Measurements from ENCODE around the gene NRIP3.
"Not testable (repeated sequence)": the region's sequence is repeated elsewhere in the genome, so short reads cannot be mapped to it uniquely, and the experiment has no call there.

NRIP3 gene

DNA sequence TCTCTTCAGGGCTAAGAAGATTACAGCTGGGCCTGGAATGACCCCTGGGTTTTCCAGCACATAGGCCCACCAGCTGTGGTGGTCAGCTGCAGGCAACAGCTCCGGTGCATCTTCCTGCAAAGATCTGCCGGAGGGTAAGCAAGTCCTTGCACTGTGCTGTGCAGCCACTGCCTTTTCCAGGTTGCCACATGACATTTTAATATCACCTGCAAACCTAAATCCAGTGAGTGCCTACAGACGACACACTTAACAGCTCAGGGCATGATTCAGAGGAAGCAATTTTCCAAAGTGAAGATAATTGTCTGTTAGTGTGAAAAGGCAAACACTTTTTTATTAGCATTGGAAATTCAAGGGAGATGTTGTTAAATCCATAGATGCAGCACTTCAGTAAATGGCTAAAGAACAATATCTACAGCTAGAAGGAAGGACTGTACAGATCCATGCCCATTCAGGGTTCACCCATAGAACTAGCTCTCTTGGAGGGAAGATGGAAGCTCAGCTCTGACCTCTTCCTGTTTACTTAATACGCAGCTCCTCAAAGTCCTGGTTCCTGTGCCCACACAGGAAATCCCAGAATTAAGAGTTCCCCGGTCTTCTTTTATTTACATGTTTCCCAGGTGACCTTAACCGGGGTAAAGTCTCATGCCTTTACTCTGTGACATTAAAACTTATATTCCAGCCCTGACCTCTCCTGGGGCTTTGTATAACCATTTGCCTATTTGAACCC, 13.3 kb upstream of the NRIP3 start:
- no peak for DNase-seq (ENCODE audit: low read depth)

DNA sequence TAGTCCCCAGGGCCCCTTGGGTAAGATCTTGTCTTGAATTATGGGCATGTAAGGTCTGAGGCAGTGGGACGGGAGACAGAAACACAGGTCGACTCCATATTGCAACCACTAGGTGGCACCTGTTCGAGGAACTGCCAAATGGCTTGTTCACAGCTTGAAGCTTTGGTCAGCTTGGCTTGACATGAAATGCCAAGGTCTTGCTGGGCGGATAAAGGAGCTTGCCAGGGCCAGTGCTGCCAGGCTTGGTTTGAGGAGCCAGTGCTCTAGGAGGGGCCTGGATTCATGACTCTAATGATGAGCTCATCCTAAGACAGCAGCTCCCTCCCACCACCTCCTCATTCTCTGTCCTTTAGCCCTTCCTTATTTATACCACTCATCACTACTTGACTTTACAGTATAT, 11.9 kb upstream of the NRIP3 start:
- peak; percentile 49 for DNase-seq (ENCODE audit: low read depth)

DNA sequence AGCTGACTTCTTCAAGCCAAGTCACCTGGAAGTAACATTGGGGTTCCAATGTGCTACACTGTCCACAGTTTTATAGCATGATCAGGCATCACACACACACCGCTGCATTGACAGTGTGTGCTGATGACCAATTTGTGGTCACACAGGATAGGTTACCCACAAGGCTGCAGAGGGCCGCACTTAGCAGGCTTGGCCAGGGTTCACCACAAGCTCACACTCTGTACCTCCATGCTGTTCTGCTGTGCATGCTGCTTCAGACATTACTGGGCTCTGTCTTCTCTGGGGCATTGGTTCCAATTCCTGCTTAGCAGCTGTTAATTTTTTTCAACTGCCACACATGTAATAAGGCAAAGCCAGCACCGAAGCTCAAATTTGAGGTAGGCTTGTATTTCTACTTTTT, 11.0 kb upstream of the NRIP3 start:
- no peak for DNase-seq (ENCODE audit: low read depth)

DNA sequence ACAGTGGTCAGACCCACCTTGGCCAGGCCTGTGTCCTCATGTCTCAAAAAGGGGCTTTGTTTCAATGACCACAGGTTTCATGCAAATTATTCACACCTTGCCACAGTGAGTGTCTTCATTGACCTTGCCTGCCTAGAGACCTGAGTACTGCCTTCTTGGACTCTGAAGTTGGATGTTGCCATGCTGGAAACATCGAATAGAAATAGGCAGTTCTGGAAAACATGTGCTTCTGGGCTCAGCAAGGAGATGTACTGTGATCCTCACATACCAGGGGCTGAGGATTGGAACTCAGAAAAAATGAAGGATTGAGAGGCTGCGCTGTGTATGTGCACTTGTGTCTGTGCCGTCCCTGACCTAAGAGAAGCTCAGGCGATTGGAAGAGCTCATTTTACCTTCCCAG, 9.6 kb upstream of the NRIP3 start:
- DNase-seq (ENCODE audit: low read depth): no peak

DNA sequence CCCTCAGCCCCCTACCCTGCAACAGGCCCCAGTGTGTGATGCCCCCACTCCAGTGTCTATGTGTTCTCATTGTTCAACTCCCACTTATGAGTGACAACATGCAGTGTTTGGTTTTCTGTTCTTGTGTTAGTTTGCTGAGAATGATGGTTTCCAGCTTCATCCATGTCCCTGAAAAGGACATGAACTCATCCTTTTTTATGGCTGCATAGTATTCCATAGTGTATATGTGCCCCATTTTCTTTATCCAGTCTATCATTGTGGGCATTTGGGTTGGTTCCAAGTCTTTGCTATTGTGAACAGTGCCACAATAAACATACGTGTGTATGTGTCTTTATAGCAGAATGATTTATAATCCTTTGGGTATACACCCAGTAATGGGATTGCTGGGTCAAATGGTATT, 5.7 kb upstream of the NRIP3 start:
- DNase-seq (ENCODE audit: low read depth): not testable (repeated sequence)

DNA sequence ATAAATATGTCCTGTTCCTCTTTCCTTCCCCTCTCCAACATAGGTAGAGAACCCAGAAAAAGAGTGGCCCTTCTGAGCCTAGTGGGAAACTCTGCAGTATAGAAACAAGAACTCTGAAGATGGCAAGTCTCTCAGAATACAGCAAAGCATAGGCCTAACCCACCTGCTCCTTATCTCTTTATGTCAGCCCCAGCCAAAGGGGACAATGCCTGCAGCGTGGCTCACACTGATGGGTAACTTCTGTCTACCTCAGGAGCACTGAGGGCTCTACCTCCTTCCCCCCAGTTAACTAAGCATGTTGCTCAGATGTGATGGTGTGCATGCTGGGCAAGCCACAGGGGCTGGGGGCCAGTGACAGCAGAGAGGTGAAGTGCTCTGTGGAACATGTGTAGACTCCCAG, 4.9 kb upstream of the NRIP3 start:
- DNase-seq (ENCODE audit: low read depth): no peak

DNA sequence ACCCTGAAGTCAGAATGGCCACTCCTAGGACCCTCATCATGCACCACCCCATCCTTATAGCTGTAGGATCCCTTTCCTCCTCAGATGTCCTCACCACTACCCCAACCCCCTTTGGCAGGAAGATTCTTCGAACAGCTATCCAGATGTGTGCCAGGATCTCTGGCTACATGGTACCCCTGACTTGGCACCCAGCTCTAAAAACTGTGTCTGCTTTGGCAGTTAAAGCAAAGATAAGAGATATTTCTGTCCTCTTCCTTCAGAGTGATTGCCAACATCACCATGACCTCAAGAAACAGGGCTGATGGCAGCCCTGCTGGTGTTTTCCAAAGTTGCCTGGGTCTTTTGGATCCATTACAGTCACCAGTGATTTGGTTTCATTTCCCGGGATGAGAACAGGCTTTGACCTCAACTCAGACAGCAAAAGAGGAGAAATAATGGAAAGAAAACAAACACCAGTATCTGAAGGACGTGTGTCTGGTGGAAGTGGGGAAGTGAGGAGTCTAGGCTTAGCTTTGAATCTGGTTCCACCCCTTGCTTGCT, 4.3 kb upstream of the NRIP3 start:
- no peak for DNase-seq (ENCODE audit: low read depth)

DNA sequence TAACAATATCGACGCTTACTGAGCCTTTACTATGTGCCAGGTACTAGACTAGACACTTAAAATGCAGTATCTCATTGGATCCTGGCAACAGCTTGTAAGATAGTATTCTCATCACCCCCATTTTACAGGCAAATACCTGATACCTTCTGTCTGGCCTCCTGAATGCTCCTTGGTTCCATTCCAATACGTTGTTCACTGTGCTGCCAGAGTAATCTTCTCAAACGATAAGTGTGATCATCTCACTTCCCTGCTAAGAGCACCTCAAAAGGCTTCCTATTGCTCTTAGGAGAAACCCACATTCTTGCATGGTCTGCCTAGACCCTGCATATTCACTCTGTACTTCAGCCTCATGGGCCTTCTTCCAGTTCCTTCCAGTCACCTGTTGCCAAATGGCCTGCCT, 1.3 kb upstream of the NRIP3 start:
- no peak for DNase-seq (ENCODE audit: low read depth)

DNA sequence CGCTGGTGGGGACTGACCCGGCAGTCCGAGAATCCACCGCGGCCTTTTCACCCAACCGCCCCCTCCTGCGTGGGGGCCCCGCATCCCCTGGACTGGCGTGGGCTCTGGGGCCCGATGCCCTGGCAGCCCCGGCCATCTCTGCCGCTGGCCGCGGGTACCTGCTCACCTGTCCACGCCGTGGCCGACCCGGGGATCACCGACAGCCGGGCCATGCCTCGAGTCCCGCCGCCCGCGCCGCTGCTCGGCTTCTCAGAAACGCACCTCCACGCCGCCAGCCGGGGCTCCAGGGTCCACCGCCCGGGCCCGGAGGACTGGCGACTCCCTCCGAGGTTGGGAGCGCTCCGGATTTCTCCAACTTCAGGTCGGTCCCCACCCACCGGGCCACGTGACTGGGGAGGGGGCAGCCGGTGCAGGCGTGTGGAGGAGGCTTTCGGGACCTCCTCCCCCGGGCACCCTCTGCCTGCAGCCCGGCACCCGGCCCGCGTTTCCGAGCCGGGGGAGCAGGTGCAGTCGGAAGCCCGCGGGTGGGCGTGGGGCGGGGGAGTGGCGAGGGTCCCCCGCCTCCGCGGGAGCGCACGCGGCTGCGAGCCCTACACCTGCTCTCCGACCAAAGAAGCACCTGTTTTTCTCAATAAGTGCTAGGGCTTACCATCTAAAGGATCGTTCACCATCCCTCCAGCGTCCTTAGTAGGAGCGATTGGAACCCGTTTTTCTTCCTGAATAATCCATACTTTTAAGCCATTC, 554 bp upstream of the NRIP3 start:
- no peak for DNase-seq (ENCODE audit: low read depth)

DNA sequence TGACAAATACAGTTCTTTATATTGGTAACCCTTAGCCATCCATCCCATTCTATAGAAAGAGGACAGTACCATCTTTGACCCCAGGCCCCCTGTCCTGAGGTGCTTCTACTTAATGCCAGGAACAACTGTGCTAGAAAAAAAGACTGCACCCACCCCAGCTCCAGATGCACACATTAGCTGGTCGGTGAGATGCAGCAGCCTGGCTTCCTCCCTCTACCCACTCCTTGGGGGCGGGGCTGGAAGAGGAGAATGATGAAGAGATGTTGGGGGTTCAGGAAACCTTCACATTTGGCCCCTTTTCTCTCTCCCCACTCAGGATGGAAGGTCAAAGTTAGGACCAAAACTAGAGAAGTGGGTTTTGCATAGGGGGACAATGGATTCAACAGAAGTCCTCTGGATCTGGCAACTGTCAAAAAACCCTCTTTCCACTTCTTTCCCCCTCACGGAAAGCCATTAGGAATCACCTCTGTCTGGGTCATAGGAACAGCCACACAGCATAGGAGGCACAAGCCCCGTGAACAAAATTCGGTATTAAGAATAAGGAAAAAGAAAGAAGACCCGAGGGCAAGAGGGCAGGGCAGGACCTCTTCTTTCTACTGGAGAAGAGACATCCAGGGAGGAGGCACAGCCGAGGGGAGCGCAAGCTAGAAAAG, 755 bp downstream of the NRIP3 start:
- no peak for DNase-seq (ENCODE audit: low read depth)

DNA sequence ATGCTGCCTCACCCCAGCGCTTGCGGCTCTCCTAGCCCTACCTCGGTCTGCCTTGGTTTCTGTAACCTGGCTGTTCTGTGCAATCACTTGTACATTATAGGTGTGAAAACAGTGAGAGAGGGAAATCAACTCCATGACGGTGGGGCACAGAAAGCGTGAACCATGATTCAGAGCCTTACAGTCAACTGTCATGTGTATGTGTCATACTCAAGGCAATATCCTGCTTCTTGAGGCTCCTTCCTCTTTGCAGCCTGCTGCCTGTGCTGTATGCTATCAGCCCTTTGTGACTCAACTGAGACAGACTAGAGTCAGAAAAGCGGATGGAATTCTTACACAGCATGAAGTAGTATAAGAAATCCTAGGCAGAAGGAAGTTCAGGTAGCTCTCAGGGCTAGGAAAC, 2.1 kb downstream of the NRIP3 start:
- DNase-seq (ENCODE audit: low read depth): no peak

DNA sequence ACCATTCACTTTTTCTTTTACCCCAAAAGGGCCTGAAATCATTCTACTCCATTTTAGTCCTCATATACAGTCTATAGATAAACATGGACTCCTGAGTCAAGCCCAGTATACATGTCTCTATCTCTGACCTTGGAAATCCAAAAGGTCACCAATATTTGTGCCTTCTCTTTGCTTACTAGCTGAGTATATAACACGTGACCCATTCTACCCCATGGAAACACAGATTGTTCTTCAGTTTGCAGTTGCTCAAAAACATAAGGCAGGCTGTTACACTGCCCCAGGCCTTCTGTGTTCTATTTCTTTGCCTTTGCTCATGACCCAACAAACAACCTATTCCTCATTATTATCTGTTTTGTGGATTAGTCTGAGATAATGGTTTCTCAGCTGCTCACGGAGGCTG, 5.8 kb downstream of the NRIP3 start:
- no peak for DNase-seq (ENCODE audit: low read depth)

DNA sequence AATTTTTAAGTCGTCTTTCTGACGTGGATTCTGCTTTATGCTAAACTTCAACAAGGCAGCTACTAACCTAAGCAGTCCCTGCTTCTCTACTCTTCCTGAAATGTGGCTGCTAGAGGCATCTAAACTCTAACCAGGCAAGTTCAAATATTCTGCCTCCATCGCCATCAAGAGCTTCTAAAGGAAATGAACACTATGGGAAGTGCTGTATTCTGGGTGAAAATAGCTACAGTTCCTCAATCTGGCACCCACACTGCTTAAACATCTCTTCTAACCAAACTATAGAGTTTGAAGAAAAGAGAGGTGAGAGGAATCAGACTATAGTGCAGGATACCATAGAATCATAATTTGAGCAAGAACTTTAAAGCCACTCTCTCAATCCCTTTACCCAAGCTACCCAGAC, 6.3 kb downstream of the NRIP3 start:
- DNase-seq (ENCODE audit: low read depth): no peak

DNA sequence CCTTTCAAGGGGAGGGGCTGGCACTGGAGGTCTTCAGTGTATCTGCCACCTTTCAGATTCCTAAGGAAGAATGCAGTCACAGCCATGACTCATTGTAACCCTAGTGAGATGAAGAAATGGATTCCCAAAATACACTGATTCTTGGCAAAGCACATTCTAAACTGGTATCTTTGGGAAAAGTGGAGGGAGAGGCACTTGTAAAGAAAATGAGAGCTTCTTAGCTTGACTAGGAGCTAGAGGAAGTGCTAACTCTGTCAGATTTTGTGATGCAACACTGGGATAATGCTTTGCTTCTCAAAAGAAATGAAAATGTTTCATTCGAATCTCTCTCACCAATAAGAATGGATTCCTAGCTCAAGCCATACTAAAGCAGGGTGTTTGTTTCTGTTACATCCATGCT, 14.3 kb downstream of the NRIP3 start:
- DNase-seq (ENCODE audit: low read depth): no peak

DNA sequence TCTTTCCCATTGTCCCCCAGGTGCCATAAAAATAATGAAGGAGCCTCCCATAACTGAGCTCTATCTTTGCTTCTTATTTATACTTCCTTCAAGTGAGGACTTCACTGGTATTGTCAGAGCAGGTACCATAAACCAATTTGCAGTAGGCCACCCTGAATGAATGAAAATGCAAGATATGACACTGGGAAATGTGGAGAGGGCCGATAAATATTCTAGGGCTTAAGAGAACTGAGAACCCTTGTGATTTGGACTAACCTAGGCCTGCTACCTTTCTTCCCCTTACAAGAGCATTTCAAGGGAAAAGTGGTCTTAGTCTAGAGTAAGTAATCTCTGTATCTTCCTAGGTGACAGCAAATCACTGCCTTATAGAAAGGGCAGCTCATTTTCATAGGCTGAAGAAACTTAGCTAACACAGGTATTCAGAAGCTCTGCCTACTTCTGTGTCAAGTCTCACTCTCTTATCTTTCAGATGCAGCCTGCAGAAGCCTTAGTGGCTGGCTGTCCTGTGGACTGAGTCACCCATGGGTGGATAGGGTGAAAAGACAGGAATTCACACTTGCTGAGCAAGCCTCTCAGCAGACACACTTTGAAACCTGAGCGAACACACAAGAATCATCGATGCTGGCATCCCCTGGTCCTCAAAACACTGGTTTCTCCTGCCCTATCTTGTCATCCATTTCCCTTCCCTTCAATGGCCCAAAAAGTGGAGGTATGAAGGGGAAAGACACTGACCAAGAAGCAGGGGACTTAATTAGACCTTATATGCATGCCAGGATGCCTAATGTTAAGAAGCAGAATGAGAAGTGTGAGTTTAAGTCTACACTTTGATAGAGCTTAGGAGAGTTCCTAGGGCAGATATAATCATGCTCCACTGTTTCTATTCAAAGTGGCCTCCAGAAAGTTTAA, 15.2 kb downstream of the NRIP3 start:
- no peak for DNase-seq (ENCODE audit: low read depth)

DNA sequence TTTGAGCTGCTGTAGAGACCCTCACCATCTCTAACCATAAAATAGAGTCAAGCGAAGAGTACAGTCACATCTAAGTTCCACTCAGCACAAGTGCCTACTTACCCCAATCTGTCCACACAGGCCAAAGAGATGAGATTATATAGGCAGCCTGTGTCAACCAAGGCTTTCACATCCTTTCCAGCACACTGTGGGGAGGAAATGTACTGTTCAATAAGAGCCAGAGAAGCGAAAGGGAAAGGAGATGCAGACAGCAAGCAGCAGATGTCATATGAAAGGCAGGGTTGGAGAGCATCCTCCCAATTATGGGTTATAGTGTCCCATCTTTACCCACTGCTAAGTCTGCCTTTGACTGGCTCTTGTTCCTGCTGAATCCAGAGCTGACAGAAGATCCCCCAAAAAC, 16.4 kb downstream of the NRIP3 start:
- DNase-seq (ENCODE audit: low read depth): no peak

DNA sequence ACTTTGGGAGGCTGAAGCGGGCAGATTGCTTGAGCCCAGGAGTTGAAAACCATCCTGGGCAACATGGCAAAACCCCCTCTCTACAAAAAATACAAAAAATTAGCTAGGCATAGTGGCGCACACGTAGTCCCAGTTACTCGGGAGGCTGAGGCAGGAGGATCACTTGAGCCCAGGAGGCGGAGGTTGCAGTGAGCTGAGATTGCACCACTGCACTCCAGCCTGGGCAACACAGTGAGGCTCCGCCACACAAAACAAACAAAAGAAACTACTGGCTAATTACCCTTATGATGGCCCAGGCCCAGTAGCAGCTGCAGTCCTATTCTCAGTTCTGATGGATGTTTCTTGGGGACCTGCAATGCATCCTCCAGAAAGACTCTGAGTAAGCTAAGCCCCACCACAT, 17.0 kb downstream of the NRIP3 start:
- DNase-seq (ENCODE audit: low read depth): not testable (repeated sequence)

DNA sequence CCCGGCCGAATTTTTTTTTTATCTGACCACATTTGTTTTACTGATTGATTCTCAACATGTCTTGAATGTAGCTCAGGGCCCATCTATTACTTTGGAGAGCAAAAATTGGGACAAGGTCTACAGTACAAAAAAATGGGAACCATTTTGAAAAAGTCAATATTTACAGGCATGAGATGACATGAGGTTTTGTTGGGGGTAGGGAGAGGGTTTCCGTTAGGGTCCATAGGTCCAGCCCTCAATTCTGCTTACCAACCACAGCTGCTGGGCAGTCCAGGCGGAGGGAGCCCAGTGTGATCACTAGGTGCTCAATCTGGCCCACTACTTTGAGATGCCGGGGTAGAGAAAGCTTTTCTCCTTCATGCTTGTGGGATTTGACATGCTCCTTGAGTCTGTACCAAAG, 18.3 kb downstream of the NRIP3 start:
- DNase-seq (ENCODE audit: low read depth): no peak

DNA sequence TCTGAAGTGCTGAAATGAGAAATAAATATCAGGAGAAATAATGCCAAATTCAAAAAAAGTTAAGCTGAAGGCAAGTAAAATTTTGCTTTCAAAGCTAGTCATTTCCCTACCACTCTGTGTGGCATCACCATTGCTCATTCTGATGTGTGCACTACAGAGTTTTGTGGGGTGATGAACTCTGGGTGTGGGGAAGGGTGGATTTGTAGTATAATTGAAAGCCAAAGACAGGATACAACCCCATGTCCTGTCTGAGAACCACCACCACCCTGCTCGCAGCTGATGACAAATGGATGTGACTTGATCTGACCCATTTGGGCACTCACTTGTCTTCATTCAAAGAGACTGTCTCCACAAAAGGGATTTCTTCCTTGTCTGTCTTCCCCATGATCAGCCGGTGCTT, 20.2 kb downstream of the NRIP3 start:
- DNase-seq (ENCODE audit: low read depth): no peak

DNA sequence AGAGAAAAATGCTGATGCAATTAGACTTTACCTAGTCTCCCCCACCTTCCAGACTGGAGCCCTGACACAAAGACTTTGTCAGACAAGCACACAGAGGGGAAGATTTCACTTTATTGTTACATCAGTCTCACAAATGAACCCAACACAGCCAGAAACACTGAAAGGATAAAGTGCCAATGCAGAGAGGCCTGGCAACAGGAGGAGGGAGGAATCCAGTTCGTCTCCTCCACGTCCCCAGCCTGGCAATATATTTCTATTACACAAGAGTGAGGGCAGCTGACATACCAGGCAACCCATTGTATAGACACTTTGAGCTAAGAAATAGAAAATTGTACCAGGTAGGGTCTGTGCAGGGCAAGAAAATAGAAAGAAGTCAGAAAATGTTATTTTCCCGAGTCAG, 23.3 kb downstream of the NRIP3 start:
- DNase-seq (ENCODE audit: low read depth): no peak

DNA sequence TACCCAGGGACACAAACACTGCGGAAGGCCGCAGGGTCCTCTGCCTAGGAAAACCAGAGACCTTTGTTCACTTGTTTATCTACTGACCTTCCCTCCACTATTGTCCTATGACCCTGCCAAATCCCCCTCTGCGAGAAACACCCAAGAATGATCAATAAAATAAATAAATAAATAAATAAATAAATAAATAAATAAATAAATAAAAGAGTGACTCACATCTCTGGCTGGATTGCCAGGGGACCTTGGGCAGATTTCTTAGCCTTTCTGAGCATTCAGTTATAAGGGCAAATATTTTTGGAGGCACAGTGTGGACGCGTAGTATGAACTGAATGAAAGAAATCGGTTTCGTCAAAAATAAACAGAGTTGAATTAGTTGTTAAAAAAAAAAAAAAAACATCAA, 24.4 kb downstream of the NRIP3 start:
- not testable (repeated sequence) for DNase-seq (ENCODE audit: low read depth)

DNA sequence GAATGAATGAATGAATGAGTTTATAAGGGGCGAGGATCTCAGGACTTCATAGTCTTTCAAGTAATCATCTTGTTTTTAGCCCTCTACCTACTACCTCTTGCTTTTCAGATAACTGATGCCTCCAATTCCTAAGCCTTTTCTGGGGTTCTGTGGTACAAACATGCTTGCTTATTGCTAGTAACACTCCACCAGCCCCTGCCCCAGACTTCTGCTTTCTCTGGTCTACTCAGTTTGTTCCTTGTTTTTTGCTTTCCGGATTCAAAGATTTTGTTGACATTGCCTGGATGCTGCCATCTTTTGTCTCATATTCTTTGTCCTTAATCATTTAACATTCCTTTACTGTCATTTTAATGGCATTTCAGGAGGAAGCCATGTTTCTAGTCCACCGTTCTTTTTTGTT, 30.7 kb downstream of the NRIP3 start:
- DNase-seq (ENCODE audit: low read depth): no peak

Measured in CMK (cell line).